A673 (cell line): Measurements from ENCODE around the gene ECEL1. TPM values are rescaled to one million over a fixed set of nuclear protein-coding genes. Genes with fewer than 3 reads are reported as not detected.

Source experiments
- BruUV-seq: library from RNA; stranded (reverse); fragments of 400-500 nt; replicated peaks from 2 replicates; lab custom pipeline; 2021; lab: Mats Ljungman, UMichigan
- CTCF ChIA-PET: fragments of 300-600 bp; sonication (Branson Sonifier 250); formaldehyde crosslinking; loops from one replicate; lab custom pipeline; 2022; ENCODE audit warnings: antibody characterized with exemption; lab: Charles Lee
- POLR2A ChIA-PET: fragments of 300-600 bp; sonication (Branson Sonifier 250); formaldehyde crosslinking; loops from one replicate; lab custom pipeline; 2022; ENCODE audit warnings: antibody characterized with exemption; ENCODE audit not compliant: low non-redundant PET; lab: Charles Lee
- DNase-seq: peaks from one replicate; pipeline ENCODE4 v3.0.0-alpha.2; 2015; ENCODE audit warnings: low spot score
- H3K27ac ChIP-seq: fragments of 200-600 bp; sonication (generic); 2 replicates; pipeline ENCODE4 v1.5.1; 2016; ENCODE audit warnings: mixed run types, low read depth, mild to moderate bottlenecking, mixed read lengths, antibody characterized with exemption, low read length; ENCODE audit not compliant: poor library complexity, severe bottlenecking
- H3K27me3 ChIP-seq: fragments of 200-600 bp; sonication (generic); replicated peaks from 2 replicates; pipeline ENCODE4 v1.6.1; 2017; ENCODE audit warnings: mixed run types, low read depth, mild to moderate bottlenecking, mixed read lengths, antibody characterized with exemption, low read length; ENCODE audit not compliant: insufficient read depth, poor library complexity
- H3K36me3 ChIP-seq: fragments of 200-600 bp; sonication (generic); 2 replicates; pipeline ENCODE4 v1.6.1; 2016; ENCODE audit warnings: mixed run types, mild to moderate bottlenecking, mixed read lengths, antibody characterized with exemption, low read length; ENCODE audit not compliant: insufficient read depth, poor library complexity, severe bottlenecking
- H3K4me1 ChIP-seq: fragments of 200-600 bp; sonication (generic); 2 replicates; pipeline ENCODE4 v1.6.1; 2017; ENCODE audit warnings: mixed run types, mild to moderate bottlenecking, mixed read lengths, antibody characterized with exemption, low read length; ENCODE audit not compliant: insufficient read depth, poor library complexity, severe bottlenecking
- H3K4me3 ChIP-seq: fragments of 200-600 bp; sonication (generic); 2 replicates; pipeline ENCODE4 v1.5.1; 2016; ENCODE audit warnings: low read depth, mixed run types, mild to moderate bottlenecking, mixed read lengths, low read length; ENCODE audit not compliant: poor library complexity, severe bottlenecking
- H3K9me3 ChIP-seq: fragments of 200-600 bp; sonication (generic); 2 replicates; pipeline ENCODE4 v1.6.1; 2016; ENCODE audit warnings: mixed run types, low read depth, mild to moderate bottlenecking, mixed read lengths, antibody characterized with exemption, low read length; ENCODE audit not compliant: poor library complexity, severe bottlenecking
- EZH2 ChIP-seq: fragments of 200-600 bp; sonication (generic); IDR thresholded peaks from 2 replicates; pipeline ENCODE4 v1.6.1; 2017; ENCODE audit warnings: borderline replicate concordance, low read depth, mild to moderate bottlenecking, mixed read lengths, antibody characterized with exemption, low read length; ENCODE audit not compliant: poor library complexity, severe bottlenecking
- intact Hi-C: fragments of 100-400 bp; cut with micrococcal nuclease; formaldehyde crosslinking; loops from one replicate; pipeline ENCODE4 v1.10.0; 2022; ENCODE audit not compliant: unreplicated experiment
- total RNA-seq: library from RNA; stranded (reverse); gene quantifications from 2 replicates; pipeline ENCODE4 v1.2.3, GENCODE V29; 2021
- TF ChIP-seq, protein P1 (sequence below): fragments of 300-800, 200-600 bp; sonication (generic); conservative IDR thresholded peaks from 2 replicates; pipeline ENCODE4 v1.5.1; 2017; ENCODE audit warnings: low read depth, mild to moderate bottlenecking, antibody characterized with exemption, low read length, moderate library complexity, mixed read lengths

ECEL1 gene
- total RNA-seq, 1 experiment from 2014 or later, result 0.19 TPM

DNA sequence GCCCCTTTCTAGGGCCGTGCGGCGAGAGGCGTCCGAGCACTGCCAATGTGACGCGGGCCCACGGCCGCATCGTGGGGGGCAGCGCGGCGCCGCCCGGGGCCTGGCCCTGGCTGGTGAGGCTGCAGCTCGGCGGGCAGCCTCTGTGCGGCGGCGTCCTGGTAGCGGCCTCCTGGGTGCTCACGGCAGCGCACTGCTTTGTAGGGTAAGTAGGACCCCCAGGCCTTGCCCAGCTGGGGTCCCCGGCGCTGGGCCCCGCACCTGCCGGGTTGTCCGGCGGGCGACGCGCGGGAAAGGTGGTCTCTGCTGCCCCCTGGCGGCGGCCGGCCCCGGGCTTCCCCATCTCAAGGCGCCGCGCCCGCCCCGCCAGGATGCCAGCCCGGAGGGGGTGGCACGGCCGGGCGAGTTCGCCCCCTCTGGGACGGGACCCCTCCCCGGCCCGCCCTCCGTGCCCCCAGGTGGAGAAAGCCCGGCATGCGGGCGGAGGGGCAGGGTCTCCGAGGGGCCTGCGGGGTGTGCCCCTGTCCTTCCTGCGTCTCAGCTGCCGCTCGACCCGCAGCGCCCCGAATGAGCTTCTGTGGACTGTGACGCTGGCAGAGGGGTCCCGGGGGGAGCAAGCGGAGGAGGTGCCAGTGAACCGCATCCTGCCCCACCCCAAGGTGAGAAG lies 34.5 kb upstream of the ECEL1 start:
- DNase-seq, result peak; percentile 37

DNA sequence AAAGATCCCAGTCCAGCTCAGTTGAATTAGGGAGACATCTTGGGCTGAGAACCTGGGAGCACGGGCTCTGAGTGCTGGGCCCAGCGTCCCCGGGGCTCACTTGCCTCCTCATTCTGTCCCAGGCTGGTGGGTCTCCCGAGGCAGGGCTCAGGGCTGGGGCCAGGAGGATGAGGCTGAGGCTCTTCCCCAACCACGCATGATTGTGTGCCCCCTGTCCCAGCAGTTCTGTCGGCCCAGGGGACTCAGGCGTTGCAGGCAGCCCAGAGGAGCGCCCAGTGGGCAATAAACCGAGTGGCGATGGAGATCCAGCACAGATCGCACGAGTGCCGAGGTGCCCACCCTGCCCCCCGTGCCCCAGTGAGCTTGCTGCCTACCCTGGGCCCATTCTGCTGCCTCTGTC lies 33.5 kb upstream of the ECEL1 start:
- Histone ChIP-seq H3K27ac (no peak overlapping the region), H3K9me3 (no peaks in the 10 kb centered on the region), H3K36me3 (no peaks in the 10 kb centered on the region), H3K4me1 (peaks cover 7% of the 10 kb centered on the region), H3K27me3 (peaks cover 31% of the 10 kb centered on the region), H3K4me3 (no peak overlapping the region)
- intact Hi-C loops, result loop anchor here (5.0 kb wide), 1 partner anchor 614 kb away; no protein-coding TSS in a partner anchor
- POLR2A ChIA-PET, result no interaction called here
- TF ChIP-seq EZH2, result no peak
- TF ChIP-seq, protein P1, sequence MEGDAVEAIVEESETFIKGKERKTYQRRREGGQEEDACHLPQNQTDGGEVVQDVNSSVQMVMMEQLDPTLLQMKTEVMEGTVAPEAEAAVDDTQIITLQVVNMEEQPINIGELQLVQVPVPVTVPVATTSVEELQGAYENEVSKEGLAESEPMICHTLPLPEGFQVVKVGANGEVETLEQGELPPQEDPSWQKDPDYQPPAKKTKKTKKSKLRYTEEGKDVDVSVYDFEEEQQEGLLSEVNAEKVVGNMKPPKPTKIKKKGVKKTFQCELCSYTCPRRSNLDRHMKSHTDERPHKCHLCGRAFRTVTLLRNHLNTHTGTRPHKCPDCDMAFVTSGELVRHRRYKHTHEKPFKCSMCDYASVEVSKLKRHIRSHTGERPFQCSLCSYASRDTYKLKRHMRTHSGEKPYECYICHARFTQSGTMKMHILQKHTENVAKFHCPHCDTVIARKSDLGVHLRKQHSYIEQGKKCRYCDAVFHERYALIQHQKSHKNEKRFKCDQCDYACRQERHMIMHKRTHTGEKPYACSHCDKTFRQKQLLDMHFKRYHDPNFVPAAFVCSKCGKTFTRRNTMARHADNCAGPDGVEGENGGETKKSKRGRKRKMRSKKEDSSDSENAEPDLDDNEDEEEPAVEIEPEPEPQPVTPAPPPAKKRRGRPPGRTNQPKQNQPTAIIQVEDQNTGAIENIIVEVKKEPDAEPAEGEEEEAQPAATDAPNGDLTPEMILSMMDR, result no peak
- BruUV-seq, result no TSS peak
- CTCF ChIA-PET, result interaction anchor here (1.2 to 1.4 kb wide), 2 partner anchors 75 to 76 kb away, joined by 3 read pairs; no protein-coding TSS in a partner anchor
- no peak for DNase-seq

More for the DNA sequence above, 34.5 kb upstream of the ECEL1 start:
- CTCF ChIA-PET, result interaction anchor here (1.0 to 1.3 kb wide), 3 partner anchors 49 to 77 kb away, joined by 3 read pairs; no protein-coding TSS in a partner anchor
- Histone ChIP-seq H3K9me3 (no peaks in the 10 kb centered on the region), H3K27ac (no peak overlapping the region), H3K36me3 (no peaks in the 10 kb centered on the region), H3K4me1 (peaks cover 7% of the 10 kb centered on the region), H3K4me3 (peak overlapping the region; percentile 19), H3K27me3 (peaks cover 31% of the 10 kb centered on the region)
- no TSS peak for BruUV-seq
- intact Hi-C loops, result loop anchor here (2.0 to 5.0 kb wide), 2 partner anchors 77 to 615 kb away; no protein-coding TSS in a partner anchor
- POLR2A ChIA-PET, result no interaction called here
- TF ChIP-seq, protein P1, result peak; percentile 55; the same call in 1 of the 2 replicates
- TF ChIP-seq EZH2, result peak; percentile 27

DNA sequence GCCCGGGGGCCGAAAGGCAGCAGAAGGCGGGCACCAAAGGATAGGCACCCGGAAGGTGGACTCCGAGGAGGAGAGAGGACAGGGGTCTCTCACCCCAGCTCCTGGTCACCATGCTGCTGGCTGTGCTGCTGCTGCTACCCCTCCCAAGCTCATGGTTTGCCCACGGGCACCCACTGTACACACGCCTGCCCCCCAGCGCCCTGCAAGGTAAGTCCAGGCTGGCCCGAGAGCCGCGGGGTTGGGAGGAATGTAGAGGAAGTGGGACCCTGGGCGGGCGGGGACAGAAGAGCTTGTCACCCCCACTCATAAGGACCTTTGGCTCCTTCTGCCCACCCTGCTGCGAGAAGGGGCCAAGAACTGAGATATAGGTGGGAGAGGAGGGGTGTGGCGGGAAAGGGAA lies 32.9 kb upstream of the ECEL1 start:
- peaks cover 31% of the 10 kb centered on the region for H3K27me3 ChIP-seq
- CTCF ChIA-PET, result interaction anchor here (0.6 to 1.4 kb wide), 2 partner anchors 11 to 74 kb away, joined by 3 read pairs; no protein-coding TSS in a partner anchor

More for the DNA sequence above, 32.9 kb upstream of the ECEL1 start:
- intact Hi-C loops, result loop anchor here (5.0 kb wide), 1 partner anchor 613 kb away; no protein-coding TSS in a partner anchor
- no peak for DNase-seq
- Histone ChIP-seq H3K36me3 (no peaks in the 10 kb centered on the region), H3K4me3 (no peak overlapping the region), H3K9me3 (no peaks in the 10 kb centered on the region), H3K27ac (no peak overlapping the region), H3K4me1 (peaks cover 7% of the 10 kb centered on the region)
- POLR2A ChIA-PET, result no interaction called here
- BruUV-seq, result no TSS peak
- TF ChIP-seq, protein P1, result no peak
- no peak for TF ChIP-seq EZH2
